Astrocyte of the cerebellum (primary cell): ENCODE measurements around the gene HSPA1L.
"Not testable (repeated sequence)": the region's sequence is repeated elsewhere in the genome, so short reads cannot be mapped to it uniquely, and the experiment has no call there.

ENCODE experiments used
- DNase-seq: peaks from one replicate; pipeline ENCODE4 v3.0.0-alpha.2; 2011; ENCODE audit warnings: low read depth
- H3K4me3 ChIP-seq: 2 replicates; pipeline ENCODE4 v1.5.1; 2011; ENCODE audit warnings: mild to moderate bottlenecking, low read depth, low read length, moderate library complexity
- in situ Hi-C: cut with HindIII; loops from 2 replicates; pipeline ENCODE4 v1.10.0; 2017; ENCODE audit warnings: low sequenced_read_pairs
- TF ChIP-seq, protein P1 (sequence below): IDR thresholded peaks from 2 replicates; pipeline ENCODE4 v1.5.1; 2012; ENCODE audit warnings: low read length, low read depth, moderate library complexity, mild to moderate bottlenecking; ENCODE audit errors: missing control alignments

The HSPA1L gene

DNA sequence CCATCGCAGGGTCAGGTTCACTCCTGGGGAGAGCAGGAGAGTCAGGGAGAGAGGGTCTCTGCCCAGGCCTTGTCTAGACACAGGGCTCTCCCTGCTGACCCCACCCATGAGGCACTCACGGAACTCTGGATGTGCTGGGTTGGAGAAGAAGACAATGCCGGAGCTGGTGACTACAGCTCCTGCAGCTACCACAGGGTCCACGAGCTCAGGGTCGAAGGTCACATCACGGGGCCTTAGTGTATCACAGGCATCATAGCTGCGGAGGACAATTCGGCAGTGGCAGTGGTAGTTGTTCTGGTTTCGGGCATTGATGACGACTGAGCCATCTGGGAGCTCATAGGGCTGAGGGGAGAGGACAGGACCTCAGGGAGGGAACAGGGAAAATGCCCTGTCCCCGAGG, 44.8 kb upstream of the HSPA1L start:
- no peak overlapping the region for H3K4me3 ChIP-seq
- no peak for DNase-seq
- TF ChIP-seq, protein P1, sequence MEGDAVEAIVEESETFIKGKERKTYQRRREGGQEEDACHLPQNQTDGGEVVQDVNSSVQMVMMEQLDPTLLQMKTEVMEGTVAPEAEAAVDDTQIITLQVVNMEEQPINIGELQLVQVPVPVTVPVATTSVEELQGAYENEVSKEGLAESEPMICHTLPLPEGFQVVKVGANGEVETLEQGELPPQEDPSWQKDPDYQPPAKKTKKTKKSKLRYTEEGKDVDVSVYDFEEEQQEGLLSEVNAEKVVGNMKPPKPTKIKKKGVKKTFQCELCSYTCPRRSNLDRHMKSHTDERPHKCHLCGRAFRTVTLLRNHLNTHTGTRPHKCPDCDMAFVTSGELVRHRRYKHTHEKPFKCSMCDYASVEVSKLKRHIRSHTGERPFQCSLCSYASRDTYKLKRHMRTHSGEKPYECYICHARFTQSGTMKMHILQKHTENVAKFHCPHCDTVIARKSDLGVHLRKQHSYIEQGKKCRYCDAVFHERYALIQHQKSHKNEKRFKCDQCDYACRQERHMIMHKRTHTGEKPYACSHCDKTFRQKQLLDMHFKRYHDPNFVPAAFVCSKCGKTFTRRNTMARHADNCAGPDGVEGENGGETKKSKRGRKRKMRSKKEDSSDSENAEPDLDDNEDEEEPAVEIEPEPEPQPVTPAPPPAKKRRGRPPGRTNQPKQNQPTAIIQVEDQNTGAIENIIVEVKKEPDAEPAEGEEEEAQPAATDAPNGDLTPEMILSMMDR, result no peak
- in situ Hi-C loops, result no loop called here

DNA sequence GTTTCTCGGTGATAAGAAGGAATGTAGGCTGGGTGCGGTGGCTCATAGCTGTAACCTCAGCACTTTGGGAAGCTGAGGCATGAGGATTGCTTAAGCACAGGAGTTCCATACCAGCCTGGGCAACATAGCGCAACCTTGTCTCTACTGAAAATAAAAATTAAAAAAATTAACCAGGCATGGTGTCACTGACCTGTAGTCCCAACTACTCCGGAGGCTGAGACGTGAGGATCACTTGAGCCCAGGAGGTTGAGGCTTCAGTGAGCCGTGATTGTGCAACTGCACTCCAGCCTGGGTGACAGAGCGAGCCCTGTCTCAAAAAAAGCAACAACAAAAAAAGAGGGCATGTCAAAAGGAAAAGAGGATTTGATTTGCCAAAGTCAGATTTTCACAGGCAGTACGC, 43.6 kb upstream of the HSPA1L start:
- in situ Hi-C loops, result no loop called here
- H3K4me3 ChIP-seq, result no peak overlapping the region
- TF ChIP-seq, protein P1, result no peak
- no peak for DNase-seq

DNA sequence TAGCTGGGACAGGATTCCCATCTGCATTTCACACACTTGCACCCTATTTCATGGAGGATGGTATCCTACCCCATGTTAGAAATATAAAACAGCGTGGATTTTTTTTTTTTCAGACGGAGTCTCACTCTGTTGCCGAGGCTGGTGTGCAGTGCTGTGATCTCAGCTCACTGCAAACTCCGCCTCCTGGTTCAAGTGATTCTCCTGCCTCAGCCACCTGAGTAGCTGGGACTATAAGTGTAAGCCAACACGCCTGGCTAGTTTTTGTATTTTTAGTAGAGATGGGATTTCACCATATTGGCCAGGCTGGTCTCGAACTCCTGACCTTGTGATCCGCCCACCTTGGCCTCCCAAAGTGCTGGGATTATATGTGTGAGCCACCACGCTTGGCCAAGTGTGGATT, 42.7 kb upstream of the HSPA1L start:
- H3K4me3 ChIP-seq, DNase-seq, in situ Hi-C loops: not testable (repeated sequence)

DNA sequence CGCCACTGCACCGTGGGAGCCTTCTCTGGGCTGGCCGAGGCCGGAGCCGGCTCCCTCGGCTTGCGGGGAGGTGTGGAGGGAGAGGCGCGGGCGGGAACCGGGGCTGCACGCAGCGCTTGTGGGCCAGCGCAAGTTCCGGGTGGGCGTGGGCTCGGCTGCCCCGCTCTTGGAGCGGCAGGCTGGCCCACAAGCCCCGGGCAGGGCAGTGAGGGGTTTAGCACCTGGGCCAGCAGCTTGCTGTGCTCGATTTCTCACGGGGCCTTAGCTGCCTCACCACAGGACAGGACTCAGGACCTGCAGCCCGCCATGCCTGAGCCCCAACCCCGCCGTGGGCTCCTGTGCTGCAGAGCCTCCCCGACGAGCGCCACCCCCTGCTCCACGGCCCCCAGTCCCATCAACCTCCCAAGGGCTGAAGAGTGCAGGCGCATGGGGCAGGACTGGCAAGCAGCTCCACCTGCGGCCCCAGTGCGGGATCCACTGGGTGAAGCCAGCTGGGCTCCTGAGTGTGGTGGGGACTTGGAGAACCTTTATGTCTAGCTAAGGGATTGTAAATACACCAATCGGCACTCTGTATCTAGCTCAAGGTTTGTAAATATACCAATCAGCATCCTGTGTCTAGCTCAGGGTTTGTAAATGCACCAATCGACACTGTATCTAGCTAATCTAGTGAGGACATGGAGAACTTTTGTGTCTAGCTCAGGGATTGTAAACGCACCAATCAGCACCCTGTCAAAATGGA, 37.1 kb upstream of the HSPA1L start:
- H3K4me3 ChIP-seq, DNase-seq, in situ Hi-C loops: not testable (repeated sequence)

DNA sequence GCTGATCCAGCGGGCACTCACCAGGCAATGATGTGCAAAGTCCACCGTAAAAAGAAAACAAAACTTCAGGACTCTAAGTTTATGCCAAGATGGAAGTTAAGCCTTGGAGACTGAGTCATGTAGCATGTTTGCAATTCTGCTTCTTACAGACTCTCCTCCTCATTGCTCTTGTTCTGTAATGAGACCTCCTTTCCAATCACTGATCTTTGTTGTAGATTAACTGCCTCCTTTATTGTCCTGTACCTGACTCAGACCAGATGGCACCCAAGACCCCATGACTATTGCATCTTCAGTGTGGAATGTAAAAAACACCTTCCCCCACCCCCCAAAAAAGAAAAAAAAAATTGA, 36.4 kb upstream of the HSPA1L start:
- in situ Hi-C loops, result no loop called here
- TF ChIP-seq, protein P1, result no peak
- no peak overlapping the region for H3K4me3 ChIP-seq
- DNase-seq, result no peak

DNA sequence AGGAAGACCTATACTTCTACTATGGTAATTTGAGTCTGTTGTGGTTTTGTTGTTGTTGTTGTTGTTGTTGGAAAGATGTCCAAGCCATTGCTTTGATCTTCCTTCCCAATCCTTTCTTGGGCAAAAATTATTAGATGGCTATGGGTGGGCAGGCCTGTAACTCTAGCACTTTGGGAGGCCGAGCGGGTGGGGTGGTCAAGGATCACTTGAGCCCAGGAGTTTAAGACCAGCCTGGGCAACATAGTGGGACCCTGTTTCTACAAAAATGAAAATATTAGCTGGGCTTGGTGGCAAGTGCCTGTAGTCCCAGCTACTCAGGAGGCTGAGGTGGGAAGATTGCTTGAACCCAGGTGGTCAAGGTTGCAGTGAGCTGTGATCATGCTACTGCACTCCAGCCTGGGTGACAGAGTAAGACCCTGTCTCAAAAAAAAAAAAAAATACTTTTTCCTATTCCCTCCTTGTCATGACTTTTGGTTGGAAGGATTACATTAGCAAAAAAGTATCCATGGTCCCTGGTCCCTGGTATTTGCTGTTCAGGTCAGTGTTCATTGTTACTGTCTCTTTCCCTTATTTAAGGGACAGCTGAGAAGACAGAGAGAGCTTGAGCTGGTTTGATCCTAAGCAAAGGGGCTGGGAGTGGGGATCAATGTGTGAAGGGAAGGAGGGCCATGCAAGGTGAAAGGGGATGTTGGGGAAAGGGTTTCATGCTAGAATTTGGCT, 35.8 kb upstream of the HSPA1L start:
- H3K4me3 ChIP-seq, result no peak overlapping the region
- in situ Hi-C loops, result no loop called here
- DNase-seq, result no peak
- TF ChIP-seq, protein P1, result no peak

DNA sequence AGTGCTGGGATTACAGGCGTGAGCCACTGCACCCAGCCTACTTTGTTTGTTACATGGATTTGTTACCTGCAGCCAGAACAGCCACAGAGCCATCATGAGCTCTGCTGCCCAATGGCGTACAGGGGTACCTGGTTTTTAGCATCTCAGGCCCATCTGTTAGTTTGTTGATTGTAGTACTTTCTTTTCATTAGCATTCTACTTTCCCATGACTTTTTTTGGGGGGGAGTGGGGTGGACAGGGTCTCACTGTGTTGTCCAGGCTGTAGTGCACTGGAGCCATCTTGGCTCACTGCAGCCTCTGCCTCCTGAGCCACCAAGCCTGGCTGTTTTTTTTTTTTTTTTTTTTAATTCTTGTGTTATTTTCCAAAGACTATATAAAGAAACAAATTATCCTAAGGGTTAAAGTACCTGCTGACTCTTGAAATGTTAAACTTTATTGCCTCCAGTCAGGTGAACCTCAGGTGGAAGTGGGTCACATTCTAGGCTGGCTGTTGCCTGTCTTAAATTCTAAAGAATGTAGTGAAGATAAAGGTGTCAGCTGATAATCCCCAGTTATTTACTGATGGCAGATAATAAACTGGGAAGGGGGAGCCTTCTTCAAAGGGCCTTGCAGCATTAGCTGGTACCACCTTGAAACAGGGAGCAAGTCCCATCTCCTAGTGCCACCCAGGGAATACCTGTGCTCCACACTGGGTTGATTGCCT, 32.3 kb upstream of the HSPA1L start:
- no peak for DNase-seq
- H3K4me3 ChIP-seq, result no peak overlapping the region
- TF ChIP-seq, protein P1, result no peak
- in situ Hi-C loops, result no loop called here
